Adipocyte (in vitro differentiated cells): ENCODE measurements around the gene CYP26B1.

Experiments used
- DNase-seq: peaks from one replicate; pipeline ENCODE4 v3.0.0-alpha.2; 2015; ENCODE audit warnings: low read depth
- H3K27me3 ChIP-seq: replicated peaks from 2 replicates; pipeline ENCODE4 v1.7.0; 2013; ENCODE audit warnings: mild to moderate bottlenecking, low read length, moderate library complexity; ENCODE audit not compliant: control insufficient read depth, insufficient read depth
- H3K36me3 ChIP-seq: 2 replicates; pipeline ENCODE4 v1.7.0; 2013; ENCODE audit warnings: low read length, mild to moderate bottlenecking, moderate library complexity; ENCODE audit not compliant: control insufficient read depth, insufficient read depth, severe bottlenecking
- H3K4me1 ChIP-seq: 2 replicates; pipeline ENCODE4 v1.7.0; 2013; ENCODE audit warnings: mild to moderate bottlenecking, low read length, moderate library complexity; ENCODE audit not compliant: control insufficient read depth, insufficient read depth
- H3K4me3 ChIP-seq: 2 replicates; pipeline ENCODE4 v1.7.0; 2013; ENCODE audit warnings: mild to moderate bottlenecking, low read length, moderate library complexity
- H3K9ac ChIP-seq: 2 replicates; pipeline ENCODE4 v1.7.0; 2013; ENCODE audit warnings: mild to moderate bottlenecking, low read length, moderate library complexity
- H3K9me3 ChIP-seq: 2 replicates; pipeline ENCODE4 v1.7.0; 2013; ENCODE audit warnings: mild to moderate bottlenecking, low read length, moderate library complexity; ENCODE audit not compliant: control insufficient read depth

The CYP26B1 gene

DNA sequence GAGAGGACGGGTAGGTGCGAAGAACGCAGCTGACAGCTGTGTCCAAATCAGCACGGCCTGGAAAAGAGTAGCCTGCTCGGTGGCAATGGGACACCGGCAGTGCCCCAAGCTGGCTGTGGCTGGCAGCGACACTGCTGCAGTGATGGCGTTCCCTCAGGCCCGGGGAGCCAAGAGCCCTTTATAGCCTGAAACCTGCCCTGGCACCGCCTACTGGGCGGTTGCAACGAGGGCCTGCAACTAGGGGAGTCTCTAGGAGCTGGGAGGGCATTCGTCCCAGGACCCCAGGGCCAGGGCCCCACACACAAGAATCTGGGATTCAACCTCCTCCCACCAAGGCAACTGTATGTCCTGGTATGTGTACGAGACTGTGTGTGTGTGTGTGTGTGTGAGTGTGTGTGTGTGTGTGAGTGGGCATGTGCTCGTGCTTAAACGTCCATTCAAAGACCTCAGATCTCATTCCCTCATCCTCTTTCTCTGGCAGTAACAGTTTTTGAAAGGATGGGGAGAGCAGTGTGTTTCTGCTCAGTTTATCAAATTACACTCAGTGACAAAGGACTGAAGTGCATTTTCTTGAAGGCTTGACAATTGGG is 6.8 kb upstream of the CYP26B1 start:
- Histone ChIP-seq H3K9ac (no peak overlapping the region), H3K4me3 (no peak overlapping the region), H3K9me3 (no peaks in the 10 kb centered on the region), H3K4me1 (peaks cover 8% of the 10 kb centered on the region), H3K27me3 (peaks cover 48% of the 10 kb centered on the region), H3K36me3 (no peaks in the 10 kb centered on the region)
- DNase-seq: no peak

GRCh38 chr2:72153924-72154323 is 6.3 kb upstream of the CYP26B1 start:
- H3K36me3 ChIP-seq: no peaks in the 10 kb centered on the region
- peaks cover 48% of the 10 kb centered on the region for H3K27me3 ChIP-seq
- no peak overlapping the region for H3K4me3 ChIP-seq
- H3K9ac ChIP-seq: no peak overlapping the region
- peaks cover 13% of the 10 kb centered on the region for H3K4me1 ChIP-seq
- no peak for DNase-seq
- no peaks in the 10 kb centered on the region for H3K9me3 ChIP-seq

DNA sequence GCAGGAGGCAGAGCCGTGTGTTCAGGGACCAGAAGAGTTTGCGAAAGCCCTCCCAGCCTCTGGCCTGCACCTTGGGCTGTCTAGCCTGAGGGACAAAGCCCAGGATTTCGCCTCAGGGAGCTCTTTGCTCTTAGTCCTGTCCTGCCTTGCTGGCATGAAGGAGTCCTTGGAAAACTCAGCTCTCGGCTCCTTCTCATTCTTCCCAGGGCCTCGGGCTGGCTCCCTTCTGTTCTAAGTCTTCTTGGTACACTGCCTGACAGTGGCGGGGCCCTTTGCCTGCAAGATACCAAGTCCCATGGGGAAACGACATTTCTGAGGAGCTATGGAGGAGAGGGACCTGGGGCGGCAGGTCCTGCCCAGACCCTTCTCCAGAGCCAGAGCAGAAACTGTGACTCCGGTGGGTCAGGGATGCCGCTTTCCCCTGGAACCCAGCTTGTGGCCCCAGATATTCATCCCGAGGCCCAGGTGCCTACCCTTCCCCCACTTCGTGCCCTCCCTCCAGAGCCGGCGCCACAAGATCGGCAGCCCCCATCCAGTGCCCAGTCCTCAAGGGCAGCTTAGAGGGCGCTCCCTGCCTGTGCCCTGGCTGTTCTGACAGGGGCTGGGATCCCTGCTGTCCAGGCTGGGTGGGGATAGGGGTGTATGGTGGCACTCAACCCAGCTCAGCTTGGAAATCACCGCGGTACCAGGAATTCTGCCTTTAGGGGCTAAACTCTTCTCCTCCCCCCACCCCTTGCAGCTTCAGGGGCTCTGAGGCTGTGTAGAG is 5.5 kb upstream of the CYP26B1 start:
- no peak overlapping the region for H3K4me3 ChIP-seq

GRCh38 chr2:72150861-72151356 is 3.2 kb upstream of the CYP26B1 start:
- Histone ChIP-seq H3K4me1 (peaks cover 19% of the 10 kb centered on the region), H3K9me3 (no peaks in the 10 kb centered on the region), H3K9ac (peak overlapping the region; percentile 7), H3K4me3 (no peak overlapping the region), H3K36me3 (no peaks in the 10 kb centered on the region), H3K27me3 (peaks cover 32% of the 10 kb centered on the region)
- DNase-seq: no peak

More for the DNA sequence above, 5.5 kb upstream of the CYP26B1 start:
- peaks cover 43% of the 10 kb centered on the region for H3K27me3 ChIP-seq
- H3K9ac ChIP-seq: no peak overlapping the region
- peaks cover 14% of the 10 kb centered on the region for H3K4me1 ChIP-seq
- H3K36me3 ChIP-seq: no peaks in the 10 kb centered on the region
- H3K9me3 ChIP-seq: no peaks in the 10 kb centered on the region
- no peak for DNase-seq

DNA sequence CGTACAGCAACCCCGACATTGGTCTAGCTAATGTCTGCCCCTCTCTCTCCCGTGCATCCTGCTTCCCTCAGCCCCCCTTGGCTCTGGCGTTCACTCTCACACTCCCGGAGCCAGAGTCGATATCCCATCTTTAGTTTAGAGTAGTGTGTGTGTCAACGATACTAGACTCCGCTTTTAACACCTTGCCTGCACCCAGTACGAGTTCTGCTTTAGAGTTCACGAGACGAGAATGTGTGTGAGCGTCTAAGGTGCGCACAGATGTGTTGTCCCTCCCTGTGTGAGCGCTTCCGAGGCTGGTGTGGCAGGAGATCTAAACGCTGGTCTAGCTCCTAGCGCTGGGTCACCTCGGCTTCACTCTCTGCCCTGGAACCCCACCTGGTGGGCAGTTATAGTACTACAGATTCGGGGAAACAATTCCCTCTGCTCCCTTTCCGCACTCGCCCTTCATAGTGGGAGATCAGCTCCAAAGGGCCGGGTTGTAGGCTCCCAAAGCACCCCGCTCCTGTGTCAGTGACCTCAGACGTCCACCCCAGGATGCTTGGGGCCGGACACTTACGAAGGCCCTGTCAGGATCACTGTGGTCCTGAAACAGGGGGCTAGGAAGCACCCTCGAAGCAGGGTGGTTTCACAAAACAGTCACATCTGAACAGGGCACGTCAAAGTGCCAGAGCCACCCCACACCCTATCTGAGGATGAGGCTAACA is 2.6 kb upstream of the CYP26B1 start:
- no peaks in the 10 kb centered on the region for H3K36me3 ChIP-seq
- peaks cover 21% of the 10 kb centered on the region for H3K4me1 ChIP-seq
- no peaks in the 10 kb centered on the region for H3K9me3 ChIP-seq
- peak; percentile 94 for DNase-seq
- H3K9ac ChIP-seq: peak overlapping the region; percentile 81
- H3K27me3 ChIP-seq: peaks cover 26% of the 10 kb centered on the region
- H3K4me3 ChIP-seq: peak overlapping the region; percentile 83

DNA sequence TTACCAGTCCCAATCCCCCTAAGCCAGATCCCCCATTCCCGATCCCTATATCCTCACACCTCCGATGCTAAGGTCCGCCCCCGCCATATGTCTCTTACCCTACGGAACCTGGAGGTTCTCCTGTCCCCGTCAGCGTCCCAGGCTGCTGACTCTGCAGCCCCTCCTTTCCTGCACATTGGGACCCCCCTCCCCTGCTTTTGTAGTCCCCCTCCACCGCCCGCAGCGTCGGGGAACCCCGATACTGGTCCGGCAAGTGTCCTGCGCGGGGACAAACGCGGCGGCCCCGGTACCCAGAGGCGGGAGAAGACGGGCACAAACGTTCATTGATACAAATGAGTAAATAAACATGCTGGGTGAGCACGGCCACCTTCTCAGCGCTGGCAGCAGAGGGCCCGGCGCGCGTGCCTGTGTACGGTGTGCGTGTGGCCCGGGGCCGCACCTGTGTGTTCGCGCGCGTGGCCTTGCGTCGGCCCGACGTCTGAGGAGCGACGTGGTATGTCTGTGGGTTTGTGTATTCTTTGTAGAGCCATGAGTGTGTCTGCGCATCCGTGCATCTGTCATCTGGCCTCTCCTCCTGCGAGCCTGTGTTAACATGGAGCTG is 2.0 kb upstream of the CYP26B1 start:
- H3K9ac ChIP-seq: peak overlapping the region; percentile 81
- peaks cover 21% of the 10 kb centered on the region for H3K4me1 ChIP-seq
- no peaks in the 10 kb centered on the region for H3K36me3 ChIP-seq
- peaks cover 21% of the 10 kb centered on the region for H3K27me3 ChIP-seq
- no peak for DNase-seq
- H3K4me3 ChIP-seq: peak overlapping the region; percentile 83
- H3K9me3 ChIP-seq: no peaks in the 10 kb centered on the region

DNA sequence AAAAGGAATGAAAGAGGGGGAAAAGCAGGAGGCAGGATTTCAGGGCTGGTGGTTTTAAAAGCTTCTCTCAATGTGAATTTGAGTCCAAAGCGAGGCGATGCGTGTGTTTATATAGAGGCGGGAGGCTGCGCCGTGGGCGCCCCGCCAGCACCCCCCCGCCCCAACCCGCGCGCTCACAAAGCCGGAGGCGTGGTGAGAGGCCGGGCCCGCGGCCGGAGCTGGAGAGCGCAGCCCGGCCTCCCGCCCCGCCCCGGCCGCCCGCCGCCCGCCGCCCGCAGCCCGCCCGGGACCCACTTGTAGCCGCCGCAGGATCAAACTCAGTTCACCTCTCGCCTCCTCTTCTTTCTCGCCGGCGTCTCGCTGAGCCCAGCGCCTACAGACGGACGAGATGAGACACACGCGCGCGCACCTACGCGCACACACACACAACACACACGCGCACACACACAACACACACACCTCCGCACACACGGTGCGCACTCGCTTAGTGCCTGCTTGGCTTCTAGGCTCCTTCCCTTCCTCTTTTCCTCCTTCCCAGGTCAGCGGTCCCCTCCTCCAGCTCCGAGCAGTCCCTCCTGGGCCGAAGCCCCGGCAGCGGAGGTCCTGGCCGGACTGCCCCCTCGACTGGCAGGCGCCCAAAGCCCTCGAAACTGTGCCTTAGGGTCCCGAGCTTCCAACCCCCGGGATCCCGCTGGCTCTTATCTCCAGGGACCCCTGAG is 1.3 kb upstream of the CYP26B1 start:
- peak overlapping the region; percentile 81 for H3K9ac ChIP-seq
- peaks cover 15% of the 10 kb centered on the region for H3K27me3 ChIP-seq
- no peaks in the 10 kb centered on the region for H3K9me3 ChIP-seq
- H3K36me3 ChIP-seq: no peaks in the 10 kb centered on the region
- peak; percentile 79 for DNase-seq
- H3K4me3 ChIP-seq: peak overlapping the region; percentile 83
- peaks cover 22% of the 10 kb centered on the region for H3K4me1 ChIP-seq

- H3K36me3 ChIP-seq: no peaks in the 10 kb centered on the region
- H3K4me1 ChIP-seq: peaks cover 28% of the 10 kb centered on the region
- peak; percentile 62 for DNase-seq
- peaks cover 13% of the 10 kb centered on the region for H3K27me3 ChIP-seq
- H3K9me3 ChIP-seq: no peaks in the 10 kb centered on the region
- H3K4me3 ChIP-seq: peak overlapping the region; percentile 83
- peak overlapping the region; percentile 79 for H3K9ac ChIP-seq
These were observed 558 bp upstream of the CYP26B1 start for GRCh38 chr2:72148003-72148836.

- Histone ChIP-seq H3K4me1 (peaks cover 38% of the 10 kb centered on the region), H3K36me3 (no peaks in the 10 kb centered on the region), H3K9me3 (no peaks in the 10 kb centered on the region), H3K4me3 (peak overlapping the region; percentile 83), H3K9ac (peak overlapping the region; percentile 79), H3K27me3 (peaks cover 9% of the 10 kb centered on the region)
- no peak for DNase-seq
These were observed 1.0 kb downstream of the CYP26B1 start for GRCh38 chr2:72146347-72147302.
